NB4 (cell line): ENCODE results near the gene NELL1.

Experiments used
- CTCF ChIP-seq: IDR thresholded peaks from one replicate; pipeline ENCODE4 v1.5.1; 2012; ENCODE audit warnings: low read depth, low read length
- POLR2A ChIP-seq: IDR thresholded peaks from 2 replicates; pipeline ENCODE4 v1.6.1; 2011; ENCODE audit warnings: mild to moderate bottlenecking; ENCODE audit not compliant: insufficient read length; ENCODE audit errors: extremely low read depth

DNA sequence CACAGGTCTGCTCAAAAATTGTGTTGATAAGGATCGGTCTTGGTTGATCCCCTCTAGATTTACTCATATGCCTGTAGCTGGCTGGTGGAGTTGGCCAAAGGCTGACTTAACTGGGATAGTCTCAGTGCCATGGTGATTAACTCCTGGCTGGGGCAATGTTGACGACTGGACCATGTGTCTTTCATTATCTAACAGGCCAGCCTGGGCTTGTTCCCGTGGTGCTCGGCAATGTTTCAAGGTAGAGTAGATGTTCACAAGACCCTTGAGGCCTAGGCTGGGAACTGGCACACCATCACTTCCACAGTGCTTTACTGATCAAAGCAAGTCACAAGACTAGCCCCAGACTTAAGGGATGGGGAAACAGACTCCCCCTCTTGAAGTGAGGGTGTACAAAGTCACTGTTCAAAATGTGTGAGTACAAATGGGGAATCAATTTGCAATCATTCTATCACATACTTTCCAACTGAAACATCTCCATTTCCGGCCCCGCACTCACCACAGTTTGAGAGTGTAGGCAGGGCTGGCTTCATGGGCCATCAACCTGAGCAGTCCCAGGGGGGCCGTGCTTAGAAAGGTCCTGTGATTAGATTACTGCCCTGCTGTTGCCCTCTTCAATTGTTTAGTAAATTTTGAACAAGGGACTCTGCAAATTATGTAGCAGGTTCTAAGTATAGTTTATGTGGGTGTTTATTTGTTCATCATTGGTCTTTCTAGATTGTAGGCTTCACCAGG lies 240.8 kb downstream of the NELL1 start:
- TF ChIP-seq CTCF (no peak), POLR2A (no peak)
